Caco-2 (cell line): ENCODE measurements around the gene SRL. TPM values are rescaled to one million over a fixed set of nuclear protein-coding genes. Genes with fewer than 3 reads are reported as not detected.

Experiments used
- BruUV-seq: library from RNA; stranded (reverse); fragments of 400-500 nt; replicated peaks from 2 replicates; lab custom pipeline; 2021; lab: Mats Ljungman, UMichigan
- CTCF ChIA-PET: fragments of 300-600 bp; sonication (Branson Sonifier 250); formaldehyde crosslinking; loops from one replicate; lab custom pipeline; 2022; ENCODE audit warnings: antibody characterized with exemption; lab: Charles Lee
- POLR2A ChIA-PET: fragments of 300-600 bp; sonication (Branson Sonifier 250); formaldehyde crosslinking; loops from one replicate; lab custom pipeline; 2022; ENCODE audit warnings: antibody characterized with exemption; lab: Charles Lee
- DNase-seq, 2 experiments: peaks; one replicate each; pipeline versions ENCODE4 v3.0.0 to v3.0.0-alpha.2; 2020 to 2022
- H3K27me3 ChIP-seq: replicated peaks from 2 replicates; pipeline ENCODE4 v1.6.0; 2011; ENCODE audit warnings: low read length; ENCODE audit not compliant: control insufficient read depth, insufficient read depth
- H3K36me3 ChIP-seq: 2 replicates; pipeline ENCODE4 v1.5.1; 2011; ENCODE audit warnings: low read length; ENCODE audit not compliant: control insufficient read depth, insufficient read depth
- H3K4me1 ChIP-seq: fragments of 250-450 bp; sonication (Bioruptor Pico); 2 replicates; pipeline ENCODE4 v1.5.1; 2020; ENCODE audit warnings: mild to moderate bottlenecking
- H3K4me3 ChIP-seq: 2 replicates; pipeline ENCODE4 v1.5.1; 2011; ENCODE audit warnings: low read depth, mild to moderate bottlenecking, control low read depth, low read length
- H3K9me3 ChIP-seq: fragments of 250-450 bp; sonication (Bioruptor Pico); 2 replicates; pipeline ENCODE4 v1.5.1; 2020; ENCODE audit warnings: mild to moderate bottlenecking, moderate library complexity
- H3K27ac Mint-ChIP-seq: one replicate; pipeline ENCODE4 v1.8.0; 2022; ENCODE audit warnings: mixed read lengths; ENCODE audit not compliant: unreplicated experiment
- H3K27me3 Mint-ChIP-seq: one replicate; pipeline ENCODE4 v1.8.0; 2022; ENCODE audit warnings: mixed read lengths; ENCODE audit not compliant: insufficient read depth, unreplicated experiment
- H3K36me3 Mint-ChIP-seq: one replicate; pipeline ENCODE4 v1.8.0; 2022; ENCODE audit warnings: mild to moderate bottlenecking, mixed read lengths; ENCODE audit not compliant: insufficient read depth, unreplicated experiment
- H3K4me1 Mint-ChIP-seq: one replicate; pipeline ENCODE4 v1.8.0; 2022; ENCODE audit warnings: low read depth, mixed read lengths; ENCODE audit not compliant: unreplicated experiment
- H3K4me3 Mint-ChIP-seq: one replicate; pipeline ENCODE4 v1.8.0; 2022; ENCODE audit warnings: mild to moderate bottlenecking, moderate library complexity, mixed read lengths; ENCODE audit not compliant: unreplicated experiment
- H3K9me3 Mint-ChIP-seq: one replicate; pipeline ENCODE4 v1.8.0; 2022; ENCODE audit warnings: mixed read lengths; ENCODE audit not compliant: unreplicated experiment
- intact Hi-C: fragments of 100-400 bp; cut with micrococcal nuclease; formaldehyde crosslinking; loops from one replicate; pipeline ENCODE4 v1.10.0; 2022; ENCODE audit not compliant: unreplicated experiment
- total RNA-seq: library from RNA; stranded (reverse); gene quantifications from 2 replicates; pipeline ENCODE4 v1.2.3, GENCODE V29; 2022
- TF ChIP-seq, protein P1 (sequence below), 2 experiments: fragments of 200-600 bp in 1 of 2; IDR thresholded peaks; 1 replicate in 1 of 2; 2 replicates in 1 of 2; pipeline versions ENCODE4 v1.5.1 to v1.8.0; 2011 to 2022; ENCODE audit warnings: antibody characterized with exemption in 1 of 2, control low read depth in 1 of 2, inconsistent platforms in 1 of 2, low read depth in 1 of 2, low read length in 1 of 2, mild to moderate bottlenecking in 1 of 2, moderate library complexity in 1 of 2; ENCODE audit not compliant: insufficient read depth in 1 of 2, severe bottlenecking in 1 of 2, unreplicated experiment in 1 of 2

SRL gene
- total RNA-seq, 1 experiment from 2014 or later, result not detected

DNA sequence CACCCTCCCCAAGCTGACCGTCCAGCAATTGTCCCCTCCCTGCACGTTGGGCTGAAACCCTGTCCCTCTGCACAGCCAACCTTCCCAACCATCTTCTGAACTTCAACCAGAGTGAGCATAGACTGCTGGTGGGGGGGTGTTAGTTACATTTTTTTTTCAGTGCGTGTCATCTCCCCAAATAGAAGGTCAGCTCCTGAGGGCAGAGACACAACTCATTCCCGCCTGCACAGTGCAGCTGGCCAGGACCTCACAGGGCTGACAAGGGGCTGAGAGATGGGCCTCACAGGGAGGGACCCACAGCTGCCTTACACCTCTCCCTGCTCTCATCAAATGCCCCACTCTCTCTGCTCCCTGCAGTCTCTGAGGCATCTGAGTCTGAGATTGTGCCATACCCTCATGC lies 8.4 kb downstream of the SRL start:
- no peaks in the 10 kb centered on the region for H3K27me3 Mint-ChIP-seq
- no peak for DNase-seq
- no peak overlapping the region for H3K27ac Mint-ChIP-seq
- no TSS peak for BruUV-seq
- no peaks in the 10 kb centered on the region for H3K9me3 ChIP-seq
- no peaks in the 10 kb centered on the region for H3K36me3 Mint-ChIP-seq
- no peaks in the 10 kb centered on the region for H3K9me3 Mint-ChIP-seq
- no peaks in the 10 kb centered on the region for H3K4me1 ChIP-seq
- TF ChIP-seq, protein P1, sequence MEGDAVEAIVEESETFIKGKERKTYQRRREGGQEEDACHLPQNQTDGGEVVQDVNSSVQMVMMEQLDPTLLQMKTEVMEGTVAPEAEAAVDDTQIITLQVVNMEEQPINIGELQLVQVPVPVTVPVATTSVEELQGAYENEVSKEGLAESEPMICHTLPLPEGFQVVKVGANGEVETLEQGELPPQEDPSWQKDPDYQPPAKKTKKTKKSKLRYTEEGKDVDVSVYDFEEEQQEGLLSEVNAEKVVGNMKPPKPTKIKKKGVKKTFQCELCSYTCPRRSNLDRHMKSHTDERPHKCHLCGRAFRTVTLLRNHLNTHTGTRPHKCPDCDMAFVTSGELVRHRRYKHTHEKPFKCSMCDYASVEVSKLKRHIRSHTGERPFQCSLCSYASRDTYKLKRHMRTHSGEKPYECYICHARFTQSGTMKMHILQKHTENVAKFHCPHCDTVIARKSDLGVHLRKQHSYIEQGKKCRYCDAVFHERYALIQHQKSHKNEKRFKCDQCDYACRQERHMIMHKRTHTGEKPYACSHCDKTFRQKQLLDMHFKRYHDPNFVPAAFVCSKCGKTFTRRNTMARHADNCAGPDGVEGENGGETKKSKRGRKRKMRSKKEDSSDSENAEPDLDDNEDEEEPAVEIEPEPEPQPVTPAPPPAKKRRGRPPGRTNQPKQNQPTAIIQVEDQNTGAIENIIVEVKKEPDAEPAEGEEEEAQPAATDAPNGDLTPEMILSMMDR (IDR thresholded peaks at IDR 0.05; ENCODE audit: insufficient read depth in 1 of 2, low read depth in 1 of 2, low read length in 1 of 2, severe bottlenecking in 1 of 2, unreplicated experiment in 1 of 2), result no peak
- ChIA-PET CTCF (interaction anchor here (1.0 to 1.1 kb wide), 2 partner anchors 20 to 33 kb away, joined by 3 to 5 read pairs; no protein-coding TSS in a partner anchor), POLR2A (no interaction called here)
- H3K4me1 Mint-ChIP-seq, result no peaks in the 10 kb centered on the region
- H3K4me3 Mint-ChIP-seq, result no peak overlapping the region
- intact Hi-C loops, result no loop called here
- H3K27me3 ChIP-seq, result no peaks in the 10 kb centered on the region
- H3K36me3 ChIP-seq, result no peaks in the 10 kb centered on the region
- no peak overlapping the region for H3K4me3 ChIP-seq

DNA sequence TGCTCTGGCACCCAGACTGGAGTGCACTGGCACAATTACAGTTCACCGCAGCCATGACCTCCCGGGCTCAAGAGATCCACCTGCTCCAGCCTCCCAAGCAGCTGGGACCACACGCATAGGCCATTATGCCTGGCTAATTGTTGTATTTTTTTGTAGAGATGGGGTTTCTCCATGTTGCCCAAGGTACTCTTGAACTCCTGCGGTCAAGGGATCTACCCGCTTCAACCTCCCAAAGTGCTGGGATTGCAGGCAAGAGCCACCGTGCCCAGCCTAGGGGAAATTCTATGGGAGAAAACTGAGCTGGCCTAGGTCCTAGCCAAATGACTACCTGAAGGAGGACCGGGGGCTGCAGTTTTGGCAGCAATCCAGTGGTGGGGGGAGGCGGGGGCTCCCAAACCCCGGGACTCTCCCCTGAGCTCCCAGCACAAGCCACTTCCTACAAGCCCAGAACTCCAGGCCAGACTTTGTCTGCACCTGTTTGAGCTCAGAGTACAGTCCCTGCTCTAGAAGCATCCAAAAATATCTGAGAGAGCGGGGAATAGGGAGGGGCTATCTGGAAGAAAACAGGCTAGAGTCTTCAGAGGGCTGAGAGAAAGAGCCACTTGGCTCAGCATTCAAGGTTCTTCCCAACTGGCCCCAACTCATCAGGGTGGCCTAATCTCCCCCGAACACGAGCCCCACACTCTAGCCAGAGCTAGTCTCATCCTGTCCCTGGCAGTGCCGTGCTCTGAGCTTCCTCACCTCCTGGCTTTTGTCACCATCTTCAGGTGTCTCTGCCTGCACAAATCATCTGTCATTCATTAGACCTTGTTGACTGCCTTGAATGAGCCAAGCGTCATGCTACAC lies 9.1 kb downstream of the SRL start:
- intact Hi-C loops, result no loop called here
- ChIA-PET CTCF (interaction anchor here (1.0 to 1.1 kb wide), 2 partner anchors 20 to 32 kb away, joined by 3 to 5 read pairs; no protein-coding TSS in a partner anchor), POLR2A (no interaction called here)
- Mint-ChIP-seq H3K4me3 (no peak overlapping the region), H3K9me3 (no peaks in the 10 kb centered on the region), H3K4me1 (no peaks in the 10 kb centered on the region), H3K27ac (no peak overlapping the region), H3K27me3 (no peaks in the 10 kb centered on the region), H3K36me3 (no peaks in the 10 kb centered on the region)
- DNase-seq, result no peak
- Histone ChIP-seq H3K4me1 (no peaks in the 10 kb centered on the region), H3K9me3 (no peaks in the 10 kb centered on the region), H3K27me3 (no peaks in the 10 kb centered on the region), H3K36me3 (no peaks in the 10 kb centered on the region), H3K4me3 (no peak overlapping the region)
- no TSS peak for BruUV-seq
- TF ChIP-seq, protein P1 (IDR thresholded peaks at IDR 0.05; ENCODE audit: insufficient read depth in 1 of 2, low read depth in 1 of 2, low read length in 1 of 2, severe bottlenecking in 1 of 2, unreplicated experiment in 1 of 2), result no peak

DNA sequence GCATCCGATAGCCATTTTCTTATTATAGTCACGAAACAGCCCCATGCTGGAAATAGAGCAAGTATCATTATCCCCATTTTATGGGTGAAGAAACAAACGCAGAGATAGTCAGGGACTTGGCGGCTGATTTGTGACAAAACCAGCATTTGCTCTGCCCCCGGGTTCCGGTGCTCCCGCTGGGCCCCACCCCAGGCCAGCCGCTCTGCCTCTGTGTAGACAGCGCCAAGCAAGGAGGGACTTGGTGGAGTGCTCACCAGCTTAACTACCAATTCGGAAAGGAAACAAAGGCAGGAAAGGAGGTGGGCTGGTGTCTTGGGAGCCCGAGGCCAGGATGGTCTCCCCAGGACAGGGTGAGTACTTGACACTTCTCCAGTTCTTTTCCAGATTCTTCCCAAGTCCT lies 10.0 kb downstream of the SRL start:
- Histone ChIP-seq H3K4me1 (no peaks in the 10 kb centered on the region), H3K9me3 (no peaks in the 10 kb centered on the region), H3K27me3 (no peaks in the 10 kb centered on the region), H3K36me3 (no peaks in the 10 kb centered on the region), H3K4me3 (no peak overlapping the region)
- H3K4me1 Mint-ChIP-seq, result no peaks in the 10 kb centered on the region
- DNase-seq, result no peak
- H3K9me3 Mint-ChIP-seq, result no peaks in the 10 kb centered on the region
- BruUV-seq, result no TSS peak
- no peak overlapping the region for H3K27ac Mint-ChIP-seq
- intact Hi-C loops, result no loop called here
- no peak overlapping the region for H3K4me3 Mint-ChIP-seq
- no peaks in the 10 kb centered on the region for H3K36me3 Mint-ChIP-seq
- CTCF ChIA-PET, result interaction anchor here (2.2 kb wide), 1 partner anchor 22 kb away, joined by 15 read pairs; no protein-coding TSS in a partner anchor
- POLR2A ChIA-PET, result no interaction called here
- TF ChIP-seq, protein P1 (IDR thresholded peaks at IDR 0.05; ENCODE audit: insufficient read depth in 1 of 2, low read depth in 1 of 2, low read length in 1 of 2, severe bottlenecking in 1 of 2, unreplicated experiment in 1 of 2), result no peak
- H3K27me3 Mint-ChIP-seq, result no peaks in the 10 kb centered on the region
